ENCODE results near the gene HORMAD2.

DNA sequence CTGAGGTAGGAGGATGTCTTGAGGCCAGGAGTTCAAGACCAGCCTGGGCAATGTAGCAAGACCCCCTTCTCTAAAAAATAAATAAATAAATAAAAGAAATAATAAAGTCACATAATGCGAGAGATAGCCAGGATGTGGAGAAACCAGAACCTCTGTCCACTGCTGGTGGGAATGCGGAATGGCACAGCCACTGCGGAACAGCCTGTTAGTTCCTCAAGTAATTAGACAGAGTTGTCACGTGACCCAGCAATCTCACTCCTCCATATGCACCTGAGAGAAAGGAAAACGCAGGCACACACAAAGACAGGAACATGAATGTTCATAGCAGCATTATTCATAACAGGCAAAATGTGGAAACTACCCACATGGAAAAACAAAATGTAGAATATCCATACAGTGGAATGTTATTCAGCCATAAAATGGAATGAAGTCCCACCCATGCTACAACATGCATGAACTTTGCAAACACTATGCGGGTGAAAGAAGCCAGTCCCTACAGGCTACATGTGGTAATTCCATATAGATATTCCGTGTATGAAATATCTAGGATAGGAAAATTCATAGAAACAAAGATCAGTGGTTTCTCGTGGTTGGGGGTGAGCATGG, 138.9 kb downstream of the HORMAD2 start:
- TF ChIP-seq, protein P1, sequence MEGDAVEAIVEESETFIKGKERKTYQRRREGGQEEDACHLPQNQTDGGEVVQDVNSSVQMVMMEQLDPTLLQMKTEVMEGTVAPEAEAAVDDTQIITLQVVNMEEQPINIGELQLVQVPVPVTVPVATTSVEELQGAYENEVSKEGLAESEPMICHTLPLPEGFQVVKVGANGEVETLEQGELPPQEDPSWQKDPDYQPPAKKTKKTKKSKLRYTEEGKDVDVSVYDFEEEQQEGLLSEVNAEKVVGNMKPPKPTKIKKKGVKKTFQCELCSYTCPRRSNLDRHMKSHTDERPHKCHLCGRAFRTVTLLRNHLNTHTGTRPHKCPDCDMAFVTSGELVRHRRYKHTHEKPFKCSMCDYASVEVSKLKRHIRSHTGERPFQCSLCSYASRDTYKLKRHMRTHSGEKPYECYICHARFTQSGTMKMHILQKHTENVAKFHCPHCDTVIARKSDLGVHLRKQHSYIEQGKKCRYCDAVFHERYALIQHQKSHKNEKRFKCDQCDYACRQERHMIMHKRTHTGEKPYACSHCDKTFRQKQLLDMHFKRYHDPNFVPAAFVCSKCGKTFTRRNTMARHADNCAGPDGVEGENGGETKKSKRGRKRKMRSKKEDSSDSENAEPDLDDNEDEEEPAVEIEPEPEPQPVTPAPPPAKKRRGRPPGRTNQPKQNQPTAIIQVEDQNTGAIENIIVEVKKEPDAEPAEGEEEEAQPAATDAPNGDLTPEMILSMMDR (IDR thresholded peaks at IDR 0.05; ENCODE audit: low read depth, low read length): no peak
- TF ChIP-seq POLR2A (IDR thresholded peaks at IDR 0.05; ENCODE audit: extremely low read depth, insufficient read length) (no peak), MYC (IDR thresholded peaks at IDR 0.05; ENCODE audit: low read depth, low read length) (no peak)
- TF ChIP-seq, protein P2, sequence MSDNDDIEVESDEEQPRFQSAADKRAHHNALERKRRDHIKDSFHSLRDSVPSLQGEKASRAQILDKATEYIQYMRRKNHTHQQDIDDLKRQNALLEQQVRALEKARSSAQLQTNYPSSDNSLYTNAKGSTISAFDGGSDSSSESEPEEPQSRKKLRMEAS (IDR thresholded peaks at IDR 0.05; ENCODE audit: low read depth, low read length): no peak

All from NB4 (cell line).